Breast epithelium (tissue), 4 donors: ENCODE data around the gene MCF2L2. TPM values are rescaled to one million over a fixed set of nuclear protein-coding genes. Genes with fewer than 3 reads are reported as not detected.

ENCODE experiments used
- DNase-seq, 2 donors: peaks; one replicate each; pipeline ENCODE4 v3.0.0-alpha.2; 2019; ENCODE audit warnings: low spot score in 2 of 2
- H3K27ac ChIP-seq, 2 donors: fragments of 200-600 bp; sonication (generic) in 1 of 2; one replicate each; pipeline ENCODE4 v1.5.1; 2016 to 2019; ENCODE audit warnings: mild to moderate bottlenecking in 1 of 2
- H3K27me3 ChIP-seq, 2 donors: fragments of 200-600 bp; sonication (generic) in 1 of 2; one replicate each; pipeline versions ENCODE4 v1.5.1 to v1.6.0; 2017 to 2019; ENCODE audit warnings: control low read depth in 1 of 2, mild to moderate bottlenecking in 1 of 2
- H3K36me3 ChIP-seq: fragments of 200-600 bp; one replicate; pipeline ENCODE4 v1.5.1; 2019
- H3K4me1 ChIP-seq, 2 donors: fragments of 200-600 bp; sonication (generic); one replicate each; pipeline ENCODE4 v1.5.1; 2016 to 2019; ENCODE audit warnings: control low read depth in 1 of 2
- H3K4me3 ChIP-seq, 3 donors: fragments of 200-600 bp; sonication (generic); 1 replicate in 2 of 3; 2 replicates in 1 of 3; pipeline ENCODE4 v1.5.1; 2016 to 2019; ENCODE audit warnings: mild to moderate bottlenecking in 3 of 3, moderate library complexity in 2 of 3
- H3K9me3 ChIP-seq, 2 donors: fragments of 200-600 bp; sonication (generic) in 1 of 2; one replicate each; pipeline ENCODE4 v1.5.1; 2016 to 2019; ENCODE audit warnings: control low read depth in 1 of 2
- CTCF ChIP-seq, 3 donors: fragments of 450-650 bp; IDR thresholded peaks; one replicate each; pipeline ENCODE4 v1.5.1; 2016 to 2017; ENCODE audit warnings: antibody characterized with exemption in 3 of 3, mild to moderate bottlenecking in 3 of 3, moderate library complexity in 3 of 3
- POLR2A ChIP-seq: fragments of 450-650 bp; IDR thresholded peaks from one replicate; pipeline ENCODE4 v1.6.1; 2016; ENCODE audit warnings: antibody characterized with exemption, mild to moderate bottlenecking, moderate library complexity
- POLR2AphosphoS5 ChIP-seq, 3 donors: sonication (generic); formaldehyde crosslinking; IDR thresholded peaks; one replicate each; pipeline ENCODE4 v1.6.1; 2017; ENCODE audit warnings: antibody characterized with exemption in 3 of 3
- intact Hi-C: fragments of 100-400 bp; cut with DNase I; formaldehyde crosslinking; loops from one replicate; pipeline ENCODE4 v1.15.1; 2023; ENCODE audit warnings: low total_unique reads
- total RNA-seq, 3 donors: library from RNA; depleted of rRNA; stranded (reverse); fragments of >200 nt; gene quantifications; one replicate each; pipeline ENCODE4 v1.1.0, GENCODE V29; 2016

Gene MCF2L2
- total RNA-seq, 3 donors from 2014 or later: 0.64 to 1.5 (median 1.3) TPM

GRCh38 chr3:183285828-183286457 is 142.5 kb downstream of the MCF2L2 start:
- Histone ChIP-seq H3K27me3 (no peaks in the 10 kb centered on the region), H3K9me3 (no peaks in the 10 kb centered on the region), H3K4me3 (no peak overlapping the region), H3K4me1 (peaks cover 0 to 6% of the 10 kb centered on the region in 2 donors), H3K36me3 (no peaks in the 10 kb centered on the region), H3K27ac (peak overlapping the region; percentile 82 to 84)
- TF ChIP-seq CTCF (IDR thresholded peaks at IDR 0.05) (no peak), POLR2AphosphoS5 (IDR thresholded peaks at IDR 0.05) (peak; percentile 52 to 61 (median 60))
- peak in 1 of 2 donors; percentile 83 for DNase-seq
- intact Hi-C loops: no loop called here

- H3K27me3 ChIP-seq: no peaks in the 10 kb centered on the region
- H3K36me3 ChIP-seq: no peaks in the 10 kb centered on the region
- intact Hi-C loops: no loop called here
- H3K4me3 ChIP-seq: no peak overlapping the region
- no peaks in the 10 kb centered on the region for H3K9me3 ChIP-seq
- H3K4me1 ChIP-seq: peaks cover 0 to 6% of the 10 kb centered on the region in 2 donors
- H3K27ac ChIP-seq: peak overlapping the region; percentile 68 to 84
- DNase-seq: no peak
- TF ChIP-seq POLR2AphosphoS5 (IDR thresholded peaks at IDR 0.05): no peak
- TF ChIP-seq CTCF (IDR thresholded peaks at IDR 0.05): no peak
- TF ChIP-seq POLR2A: no peak
Measured at GRCh38 chr3:183285318-183285717, 143.1 kb downstream of the MCF2L2 start.

GRCh38 chr3:183284570-183284969 is 143.8 kb downstream of the MCF2L2 start:
- Histone ChIP-seq H3K27me3 (no peaks in the 10 kb centered on the region), H3K9me3 (no peaks in the 10 kb centered on the region), H3K36me3 (no peaks in the 10 kb centered on the region), H3K27ac (peak overlapping the region in 1 of 2 donors; percentile 84), H3K4me1 (peaks cover 0 to 6% of the 10 kb centered on the region in 2 donors), H3K4me3 (no peak overlapping the region)
- DNase-seq: no peak
- no peak for TF ChIP-seq CTCF (IDR thresholded peaks at IDR 0.05)
- TF ChIP-seq POLR2AphosphoS5 (IDR thresholded peaks at IDR 0.05): no peak
- intact Hi-C loops: no loop called here

- no peak overlapping the region for H3K4me3 ChIP-seq
- no peak for DNase-seq
- H3K27me3 ChIP-seq: no peaks in the 10 kb centered on the region
- peaks cover 0 to 6% of the 10 kb centered on the region in 2 donors for H3K4me1 ChIP-seq
- no peaks in the 10 kb centered on the region for H3K36me3 ChIP-seq
- TF ChIP-seq POLR2AphosphoS5 (IDR thresholded peaks at IDR 0.05): no peak
- no peak for TF ChIP-seq POLR2A
- no peak for TF ChIP-seq CTCF (IDR thresholded peaks at IDR 0.05)
- H3K9me3 ChIP-seq: no peaks in the 10 kb centered on the region
- intact Hi-C loops: no loop called here
- no peak overlapping the region for H3K27ac ChIP-seq
Measured at GRCh38 chr3:183283886-183284285, 144.5 kb downstream of the MCF2L2 start.

- no peak overlapping the region for H3K4me3 ChIP-seq
- DNase-seq: no peak
- no peaks in the 10 kb centered on the region for H3K27me3 ChIP-seq
- H3K27ac ChIP-seq: no peak overlapping the region
- H3K36me3 ChIP-seq: no peaks in the 10 kb centered on the region
- peaks cover 0 to 6% of the 10 kb centered on the region in 2 donors for H3K4me1 ChIP-seq
- intact Hi-C loops: no loop called here
- no peaks in the 10 kb centered on the region for H3K9me3 ChIP-seq
- TF ChIP-seq POLR2AphosphoS5 (IDR thresholded peaks at IDR 0.05): no peak
- TF ChIP-seq CTCF (IDR thresholded peaks at IDR 0.05): no peak
- TF ChIP-seq POLR2A: no peak
Measured at GRCh38 chr3:183281126-183281797, 147.2 kb downstream of the MCF2L2 start.
